ENCODE data around the gene PTH1R. TPM values are rescaled to one million over a fixed set of nuclear protein-coding genes. Genes with fewer than 3 reads are reported as not detected.
A peak's percentile ranks its signal among the peaks of the same experiment; 100 is the strongest.

The PTH1R gene
- total RNA-seq, 4 donors from 2014 or later, result 7.8 to 18.5 (median 14.5) TPM

DNA sequence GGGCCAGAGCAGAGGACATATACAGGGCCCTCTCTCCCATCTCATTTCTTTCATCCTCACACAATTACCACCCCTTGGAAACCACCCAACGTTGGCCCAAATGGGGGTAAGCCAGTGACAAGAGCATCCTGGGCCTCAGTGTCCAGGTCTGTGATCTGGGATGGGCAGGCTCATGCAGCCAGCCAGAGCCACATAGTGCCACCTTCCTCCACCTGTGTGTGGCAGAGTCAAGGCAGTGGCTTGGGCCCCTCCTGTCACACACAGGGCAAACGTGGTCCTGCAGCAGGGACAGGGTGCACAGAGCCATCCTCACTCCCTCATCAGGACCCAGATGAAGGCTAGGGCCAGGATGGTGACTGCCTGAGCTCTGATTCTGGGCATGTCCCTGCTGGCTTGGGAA lies 12.0 kb upstream of the PTH1R start:
- no peak overlapping the region for H3K27ac ChIP-seq
- no peak for ATAC-seq
- WGBS, 2 donors (ENCODE audit: low coverage in 1 of 2), result 60% methylated on average over 1 of the region's 2 CpGs; no CpG with 5 or more reads in 1 of the 2 donors
- no peaks in the 10 kb centered on the region for H3K36me3 ChIP-seq
- no peaks in the 10 kb centered on the region for H3K9me3 ChIP-seq
- H3K4me1 ChIP-seq, result peaks cover 7 to 24% (median 17%) of the 10 kb centered on the region in 3 donors
- H3K4me3 ChIP-seq, result no peak overlapping the region
- no peaks in the 10 kb centered on the region for H3K27me3 ChIP-seq
- no peak for TF ChIP-seq POLR2A (IDR thresholded peaks at IDR 0.05)
- TF ChIP-seq CTCF (IDR thresholded peaks at IDR 0.05), result no peak
- TF ChIP-seq EP300 (IDR thresholded peaks at IDR 0.05), result no peak
- TF ChIP-seq POLR2AphosphoS5 (IDR thresholded peaks at IDR 0.05), result no peak

GRCh38 chr3:46866032-46866595 lies 11.4 kb upstream of the PTH1R start:
- ATAC-seq, result no peak
- Histone ChIP-seq H3K27me3 (no peaks in the 10 kb centered on the region), H3K4me1 (peaks cover 7 to 24% (median 17%) of the 10 kb centered on the region in 3 donors), H3K4me3 (no peak overlapping the region), H3K36me3 (no peaks in the 10 kb centered on the region), H3K9me3 (no peaks in the 10 kb centered on the region), H3K27ac (no peak overlapping the region)
- TF ChIP-seq POLR2AphosphoS5 (IDR thresholded peaks at IDR 0.05) (no peak), EP300 (IDR thresholded peaks at IDR 0.05) (no peak), POLR2A (IDR thresholded peaks at IDR 0.05) (no peak), CTCF (IDR thresholded peaks at IDR 0.05) (no peak)
- 90 to 91% methylated on average over 2 to 6 of the region's 11 CpGs for WGBS, 2 donors (ENCODE audit: low coverage in 1 of 2)

DNA sequence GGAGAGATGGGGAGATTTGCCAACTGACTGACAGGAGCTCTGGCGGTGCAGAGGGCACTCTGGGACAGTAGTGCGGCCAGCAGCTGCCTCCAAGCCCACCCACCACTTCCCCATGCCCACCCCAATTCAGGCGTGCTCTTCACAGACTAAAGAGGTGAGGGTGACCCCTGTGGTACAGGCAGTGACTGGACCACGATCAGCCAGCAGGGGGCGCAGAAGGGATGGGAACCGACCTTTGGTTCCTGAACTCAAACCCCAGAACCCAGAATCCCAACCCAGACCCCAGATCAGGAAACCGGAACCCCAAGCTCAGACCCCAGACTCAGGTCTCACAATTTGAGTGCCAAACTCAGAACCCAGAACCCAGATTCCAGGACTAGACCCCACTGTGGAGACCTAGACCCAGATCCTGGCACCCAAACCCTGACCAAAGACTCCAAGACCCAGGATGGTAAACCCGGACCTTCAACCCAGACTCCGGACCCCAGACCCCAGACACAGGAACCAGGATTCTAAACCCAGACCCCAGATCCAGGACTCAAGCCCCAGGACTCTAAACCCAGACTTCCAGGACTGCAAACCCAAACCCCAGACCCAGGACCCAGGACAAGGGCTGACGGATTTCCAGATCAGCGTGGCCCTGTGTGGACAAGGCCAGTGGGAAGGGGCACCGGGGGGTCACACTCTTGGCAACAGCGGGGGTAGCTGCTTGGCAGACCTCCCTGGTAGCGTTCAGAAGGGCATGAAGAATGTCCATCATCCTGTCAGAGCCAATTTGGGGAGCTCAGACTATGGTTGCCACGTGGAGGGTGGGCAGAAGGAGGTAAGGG lies 10.6 kb upstream of the PTH1R start:
- Histone ChIP-seq H3K9me3 (no peaks in the 10 kb centered on the region), H3K27me3 (no peaks in the 10 kb centered on the region), H3K4me1 (peaks cover 7 to 24% (median 17%) of the 10 kb centered on the region in 3 donors), H3K4me3 (no peak overlapping the region), H3K27ac (peak overlapping the region in 3 of 4 donors; percentile 66 to 73 (median 66)), H3K36me3 (no peaks in the 10 kb centered on the region)
- TF ChIP-seq CTCF (IDR thresholded peaks at IDR 0.05) (peak in 3 of 4 experiments; percentile 86 to 93 (median 93)), POLR2AphosphoS5 (IDR thresholded peaks at IDR 0.05) (no peak)
- ATAC-seq, result peak; percentile 42
- WGBS, 2 donors (ENCODE audit: low coverage in 1 of 2), result 7% methylated on average over 6 of the region's 15 CpGs; no CpG with 5 or more reads in 1 of the 2 donors

GRCh38 chr3:46867550-46867898 lies 10.0 kb upstream of the PTH1R start:
- H3K9me3 ChIP-seq, result no peaks in the 10 kb centered on the region
- ATAC-seq, result peak; percentile 96
- TF ChIP-seq POLR2AphosphoS5 (IDR thresholded peaks at IDR 0.05), result peak; percentile 84
- no peak for TF ChIP-seq POLR2A (IDR thresholded peaks at IDR 0.05)
- peak overlapping the region in 3 of 4 donors; percentile 66 to 73 (median 66) for H3K27ac ChIP-seq
- no CpG with 5 or more reads among the region's 15 CpGs for WGBS, 2 donors (ENCODE audit: low coverage in 1 of 2)
- H3K36me3 ChIP-seq, result no peaks in the 10 kb centered on the region
- H3K4me1 ChIP-seq, result peaks cover 7 to 28% (median 17%) of the 10 kb centered on the region in 3 donors
- no peak overlapping the region for H3K4me3 ChIP-seq
- no peaks in the 10 kb centered on the region for H3K27me3 ChIP-seq

- Histone ChIP-seq H3K27ac (peak overlapping the region in 3 of 4 donors; percentile 66 to 73 (median 66)), H3K4me1 (peaks cover 7 to 36% (median 17%) of the 10 kb centered on the region in 3 donors)
- TF ChIP-seq POLR2AphosphoS5 (IDR thresholded peaks at IDR 0.05), result no peak
- TF ChIP-seq POLR2A (IDR thresholded peaks at IDR 0.05), result no peak
- no peak for TF ChIP-seq EP300 (IDR thresholded peaks at IDR 0.05)
- no peak for TF ChIP-seq CTCF (IDR thresholded peaks at IDR 0.05)
Observed at GRCh38 chr3:46868287-46868686, 9.2 kb upstream of the PTH1R start.

More at GRCh38 chr3:46868287-46868686, 9.2 kb upstream of the PTH1R start:
- H3K36me3 ChIP-seq, result no peaks in the 10 kb centered on the region
- no peaks in the 10 kb centered on the region for H3K9me3 ChIP-seq
- no peaks in the 10 kb centered on the region for H3K27me3 ChIP-seq
- ATAC-seq, result no peak
- H3K4me3 ChIP-seq, result no peak overlapping the region
- no CpG with 5 or more reads among the region's 8 CpGs for WGBS, 2 donors (ENCODE audit: low coverage in 1 of 2)

Measured in gastroesophageal sphincter (tissue), 4 donors.